Measurements from ENCODE around the gene CCL2. TPM values are rescaled to one million over a fixed set of nuclear protein-coding genes. Genes with fewer than 3 reads are reported as not detected.

CCL2 gene
- total and polyA plus RNA-seq, 2 of the 8 experiments (the other 6 are each of a cell fraction or from before 2014, with no cell fraction given) = 3.0 to 3.7 TPM

- Histone ChIP-seq H3K36me3 (ENCODE audit: control insufficient read depth in 2 of 4, insufficient read depth in 4 of 4, low read length in 3 of 4) (no peaks in the 10 kb centered on the region), H3K4me2 (ENCODE audit: insufficient read depth in 1 of 2, low read depth in 2 of 2, low read length in 2 of 2) (no peak overlapping the region), H2BK5ac (ENCODE audit: low read depth, low read length) (no peak overlapping the region), H4K5ac (ENCODE audit: insufficient read length, low read depth, low read length) (no peak overlapping the region), H3K79me2 (ENCODE audit: control insufficient read depth in 1 of 2, insufficient read depth in 2 of 2, low read length in 2 of 2) (no peaks in the 10 kb centered on the region), H3K9me3 (ENCODE audit: insufficient read depth in 2 of 2, low read depth in 1 of 2, low read length in 1 of 2) (no peaks in the 10 kb centered on the region), H3K23ac (ENCODE audit: insufficient read length) (no peak overlapping the region), H3K18ac (ENCODE audit: extremely low read depth, low read length) (no peak overlapping the region), H2AFZ (ENCODE audit: low read length) (no peak overlapping the region), H3K27me3 (replicated peaks in 1 of 4; ENCODE audit: control insufficient read depth in 3 of 4, extremely low read depth in 1 of 4, insufficient read depth in 3 of 4, low read length in 3 of 4) (peaks cover 0 to 6% (median 4%) of the 10 kb centered on the region in 4 experiments; a peak in 4 of 7 replicates), H3K79me1 (ENCODE audit: low read depth, low read length) (no peaks in the 10 kb centered on the region), H4K91ac (replicated peaks; ENCODE audit: insufficient read length, low read length) (no peak overlapping the region), H2BK20ac (ENCODE audit: low read length) (no peak overlapping the region), H3K56ac (replicated peaks; ENCODE audit: insufficient read length, low read depth, low read length) (no peak overlapping the region), H3K4me1 (replicated peaks in 1 of 4; ENCODE audit: control insufficient read depth in 3 of 4, insufficient read depth in 4 of 4, low read length in 3 of 4) (no peaks in the 10 kb centered on the region), H3K4ac (replicated peaks; ENCODE audit: insufficient read length, low read depth, low read length) (no peak overlapping the region), H2BK12ac (ENCODE audit: low read depth, low read length) (no peak overlapping the region), H3K14ac (ENCODE audit: insufficient read length) (no peak overlapping the region), H3K23me2 (ENCODE audit: low read depth, low read length) (no peaks in the 10 kb centered on the region), H2BK15ac (ENCODE audit: low read length) (no peak overlapping the region), H3K27ac (ENCODE audit: low read depth, low read length) (no peak overlapping the region), H4K8ac (ENCODE audit: extremely low read depth, insufficient read depth, low read length) (no peak overlapping the region), H4K20me1 (replicated peaks in 1 of 2; ENCODE audit: control insufficient read depth in 1 of 2, insufficient read depth in 2 of 2, low read length in 2 of 2) (no peaks in the 10 kb centered on the region), H2AK5ac (ENCODE audit: low read depth, low read length) (no peak overlapping the region), H3K9ac (replicated peaks in 1 of 4; ENCODE audit: extremely low read depth in 1 of 4, low read depth in 3 of 4, low read length in 3 of 4) (no peak overlapping the region), H2BK120ac (replicated peaks; ENCODE audit: low read depth, low read length) (no peak overlapping the region), H3K4me3 (ENCODE audit: extremely low read depth in 1 of 4, insufficient read depth in 2 of 4, low read depth in 3 of 4, low read length in 4 of 4) (no peak overlapping the region)
- ChIA-PET POLR2A (ENCODE audit: partially characterized antibody) (no interaction called here), CTCF (ENCODE audit: partially characterized antibody) (interaction anchor here (1.1 to 13.3 kb wide), 5 partner anchors 22 to 97 kb away, joined by 3 to 210 read pairs (median 3); partner anchors contain the start of genes CCL1 and CCL13)
- WGBS, 2 experiments (ENCODE audit: extremely low coverage in 1 of 2, insufficient coverage in 1 of 2, insufficient read length in 1 of 2, insufficient replicate concordance in 2 of 2, low coverage in 1 of 2, low lambda C conversion rate in 2 of 2, missing lambda C conversion rate in 1 of 2) = 94% methylated on average over 3 of the region's 3 CpGs; no CpG with 5 or more reads in 1 of the 2 experiments
- no peak for FAIRE-seq
- no peak for DNase-seq (ENCODE audit: low read depth in 1 of 2, low spot score in 2 of 2)
- no peak for TF ChIP-seq HDAC2 (IDR thresholded peaks at IDR 0.05; ENCODE audit: borderline replicate concordance in 1 of 2, low read depth in 2 of 2, low read length in 2 of 2)
- TF ChIP-seq MAX (IDR thresholded peaks at IDR 0.05) = no peak
- TF ChIP-seq POLR2A (IDR thresholded peaks at IDR 0.05; ENCODE audit: control extremely low read depth in 1 of 2, low read depth in 2 of 2, low read length in 2 of 2) = no peak
- TF ChIP-seq, protein P1, sequence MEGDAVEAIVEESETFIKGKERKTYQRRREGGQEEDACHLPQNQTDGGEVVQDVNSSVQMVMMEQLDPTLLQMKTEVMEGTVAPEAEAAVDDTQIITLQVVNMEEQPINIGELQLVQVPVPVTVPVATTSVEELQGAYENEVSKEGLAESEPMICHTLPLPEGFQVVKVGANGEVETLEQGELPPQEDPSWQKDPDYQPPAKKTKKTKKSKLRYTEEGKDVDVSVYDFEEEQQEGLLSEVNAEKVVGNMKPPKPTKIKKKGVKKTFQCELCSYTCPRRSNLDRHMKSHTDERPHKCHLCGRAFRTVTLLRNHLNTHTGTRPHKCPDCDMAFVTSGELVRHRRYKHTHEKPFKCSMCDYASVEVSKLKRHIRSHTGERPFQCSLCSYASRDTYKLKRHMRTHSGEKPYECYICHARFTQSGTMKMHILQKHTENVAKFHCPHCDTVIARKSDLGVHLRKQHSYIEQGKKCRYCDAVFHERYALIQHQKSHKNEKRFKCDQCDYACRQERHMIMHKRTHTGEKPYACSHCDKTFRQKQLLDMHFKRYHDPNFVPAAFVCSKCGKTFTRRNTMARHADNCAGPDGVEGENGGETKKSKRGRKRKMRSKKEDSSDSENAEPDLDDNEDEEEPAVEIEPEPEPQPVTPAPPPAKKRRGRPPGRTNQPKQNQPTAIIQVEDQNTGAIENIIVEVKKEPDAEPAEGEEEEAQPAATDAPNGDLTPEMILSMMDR (IDR thresholded peaks at IDR 0.05; ENCODE audit: control extremely low read depth in 1 of 3, insufficient read depth in 1 of 3, low read depth in 1 of 3, low read length in 3 of 3) = no peak
- no peak for TF ChIP-seq CEBPB (IDR thresholded peaks at IDR 0.05; ENCODE audit: low read depth, low read length)
- no peak for TF ChIP-seq SP1 (IDR thresholded peaks at IDR 0.05; ENCODE audit: low read depth, low read length)
- TF ChIP-seq POU5F1 (IDR thresholded peaks at IDR 0.05; ENCODE audit: low read depth, low read length) = no peak
- TF ChIP-seq CBX5 (IDR thresholded peaks at IDR 0.05; ENCODE audit: low read depth, low read length) = no peak
- TF ChIP-seq CBX8 (IDR thresholded peaks at IDR 0.05; ENCODE audit: borderline replicate concordance, low read depth, low read length) = no peak
- TF ChIP-seq ZNF274 (IDR thresholded peaks at IDR 0.05; ENCODE audit: borderline replicate concordance, extremely low read depth, low read length) = no peak
- TF ChIP-seq HDAC6 (IDR thresholded peaks at IDR 0.05; ENCODE audit: low read depth, low read length) = no peak
These were observed 45.0 kb downstream of the CCL2 start for GRCh38 chr17:34299956-34300577.
